ENCODE results near the gene HSDL1.
"Not testable (repeated sequence)": the region's sequence is repeated elsewhere in the genome, so short reads cannot be mapped to it uniquely, and the experiment has no call there.

GRCh38 chr16:84111949-84112348, 33.0 kb downstream of the HSDL1 start:
- not testable (repeated sequence) for TF ChIP-seq EZH2 (IDR thresholded peaks at IDR 0.05; ENCODE audit: insufficient read depth, poor library complexity, severe bottlenecking); EZH2phosphoT487 (IDR thresholded peaks at IDR 0.05; ENCODE audit: insufficient read depth, low read depth)

All from GM23248 (cell line).